Mesenchymal stem cell (in vitro differentiated cells and primary cell): Measurements from ENCODE around the gene IMMP2L.
A peak's percentile ranks its signal among the peaks of the same experiment; 100 is the strongest.

Experiments
- DNase-seq: peaks from one replicate; pipeline ENCODE4 v3.0.0-alpha.2; 2013
- H2AFZ ChIP-seq: one replicate; pipeline ENCODE4 v1.6.1; 2013; ENCODE audit warnings: low read depth, mild to moderate bottlenecking, control low read depth, inconsistent platforms, low read length, moderate library complexity
- H2AK5ac ChIP-seq: 2 replicates; pipeline ENCODE4 v1.6.1; 2013; ENCODE audit warnings: low read length, moderate library complexity, mild to moderate bottlenecking, inconsistent platforms; ENCODE audit not compliant: severe bottlenecking
- H2BK120ac ChIP-seq: one replicate; pipeline ENCODE4 v1.6.1; 2013; ENCODE audit warnings: low read depth, mild to moderate bottlenecking, inconsistent platforms, low read length, moderate library complexity
- H2BK12ac ChIP-seq, 2 experiments: one replicate each; pipeline ENCODE4 v1.6.1; 2013; ENCODE audit warnings: inconsistent platforms in 2 of 2, low read length in 2 of 2, mild to moderate bottlenecking in 2 of 2, moderate library complexity in 2 of 2, control low read depth in 1 of 2
- H2BK15ac ChIP-seq: one replicate; pipeline ENCODE4 v1.6.1; 2013; ENCODE audit warnings: mild to moderate bottlenecking, low read depth, inconsistent platforms; ENCODE audit not compliant: poor library complexity, severe bottlenecking
- H2BK5ac ChIP-seq: 2 replicates; pipeline ENCODE4 v1.6.1; 2013; ENCODE audit warnings: low read depth, mild to moderate bottlenecking, low read length, control low read depth, inconsistent platforms; ENCODE audit not compliant: poor library complexity, severe bottlenecking
- H3K14ac ChIP-seq, 2 experiments: one replicate each; pipeline ENCODE4 v1.6.1; 2013; ENCODE audit warnings: inconsistent platforms in 2 of 2, low read length in 2 of 2, control low read depth in 1 of 2, mild to moderate bottlenecking in 1 of 2, moderate library complexity in 1 of 2
- H3K18ac ChIP-seq, 2 experiments: one replicate each; pipeline ENCODE4 v1.6.1; 2013; ENCODE audit warnings: inconsistent platforms in 2 of 2, low read length in 2 of 2, control low read depth in 1 of 2, low read depth in 1 of 2, mild to moderate bottlenecking in 1 of 2
- H3K23ac ChIP-seq, 2 experiments: one replicate each; pipeline ENCODE4 v1.6.1; 2013; ENCODE audit warnings: inconsistent platforms in 2 of 2, low read length in 2 of 2, mild to moderate bottlenecking in 2 of 2, moderate library complexity in 2 of 2, control low read depth in 1 of 2
- H3K27ac ChIP-seq: 2 replicates; pipeline ENCODE4 v1.5.1; 2013; ENCODE audit warnings: mild to moderate bottlenecking, moderate library complexity, low read length, control low read depth, inconsistent platforms; ENCODE audit not compliant: poor library complexity, severe bottlenecking
- H3K27me3 ChIP-seq, 2 experiments: 2 replicates each; pipeline versions ENCODE4 v1.6.1 to v1.7.0; 2013; ENCODE audit warnings: low read length in 2 of 2, mild to moderate bottlenecking in 2 of 2, moderate library complexity in 2 of 2, control low read depth in 1 of 2, inconsistent platforms in 1 of 2; ENCODE audit not compliant: control insufficient read depth in 1 of 2, insufficient read depth in 1 of 2
- H3K36me3 ChIP-seq, 2 experiments: 2 replicates each; pipeline versions ENCODE4 v1.6.1 to v1.7.0; 2013; ENCODE audit warnings: low read length in 2 of 2, control low read depth in 1 of 2, inconsistent platforms in 1 of 2, low read depth in 1 of 2, mild to moderate bottlenecking in 1 of 2; ENCODE audit not compliant: insufficient read depth in 2 of 2, control insufficient read depth in 1 of 2
- H3K4ac ChIP-seq, 2 experiments: one replicate each; pipeline ENCODE4 v1.6.1; 2013; ENCODE audit warnings: inconsistent platforms in 2 of 2, low read length in 2 of 2, mild to moderate bottlenecking in 2 of 2, moderate library complexity in 2 of 2, control low read depth in 1 of 2, low read depth in 1 of 2
- H3K4me1 ChIP-seq: 2 replicates; pipeline ENCODE4 v1.6.1; 2013; ENCODE audit warnings: low read depth, low read length, control low read depth; ENCODE audit not compliant: control insufficient read depth, insufficient read depth
- H3K4me2 ChIP-seq: 2 replicates; pipeline ENCODE4 v1.6.1; 2013; ENCODE audit warnings: low read length, mild to moderate bottlenecking, inconsistent platforms; ENCODE audit not compliant: poor library complexity, severe bottlenecking
- H3K4me3 ChIP-seq, 2 experiments: 2 replicates each; pipeline versions ENCODE4 v1.5.1 to v1.7.0; 2013; ENCODE audit warnings: low read length in 2 of 2, mild to moderate bottlenecking in 2 of 2, control low read depth in 1 of 2, low read depth in 1 of 2; ENCODE audit not compliant: insufficient read depth in 1 of 2
- H3K79me1 ChIP-seq: replicated peaks from 2 replicates; pipeline ENCODE4 v1.6.1; 2013; ENCODE audit warnings: mild to moderate bottlenecking, control low read depth, low read length, inconsistent platforms; ENCODE audit not compliant: poor library complexity, severe bottlenecking
- H3K9ac ChIP-seq: 2 replicates; pipeline ENCODE4 v1.7.0; 2013; ENCODE audit warnings: mild to moderate bottlenecking, low read length, moderate library complexity
- H3K9me3 ChIP-seq: 2 replicates; pipeline ENCODE4 v1.7.0; 2013; ENCODE audit warnings: mild to moderate bottlenecking, low read length; ENCODE audit not compliant: control insufficient read depth
- H4K8ac ChIP-seq: one replicate; pipeline ENCODE4 v1.6.1; 2013; ENCODE audit warnings: inconsistent platforms, mild to moderate bottlenecking, low read length, moderate library complexity
- H4K91ac ChIP-seq: one replicate; pipeline ENCODE4 v1.6.1; 2013; ENCODE audit warnings: mild to moderate bottlenecking, low read length, inconsistent platforms
- WGBS: methylation state at CpG from one replicate; pipeline ENCODE4 v1.1.7; 2013; ENCODE audit warnings: mixed read lengths; 5-methylcytosine and 5-hydroxymethylcytosine counted together

IMMP2L gene

GRCh38 chr7:111090846-111091245 lies 471.4 kb downstream of the IMMP2L start, which contains the start of gene LRRN3:
Gene LRRN3, plus strand, starts transcription at chr7:111091127. Its CDS starts 31,646 bp downstream, at chr7:111122773.
- no peak within 1 kb of the TSS for H3K4me2 ChIP-seq
- no peak within 1 kb of the TSS for H3K14ac ChIP-seq
- H2BK120ac ChIP-seq: no peak within 1 kb of the TSS
- 67% methylated on average over 5 of the region's 6 CpGs for WGBS
- H2BK15ac ChIP-seq: no peak within 1 kb of the TSS
- H2BK12ac ChIP-seq: no peak within 1 kb of the TSS
- H2BK5ac ChIP-seq: no peak within 1 kb of the TSS
- peak within 1 kb of the TSS in 1 of 2 experiments; percentile 48 for H3K18ac ChIP-seq
- H3K27ac ChIP-seq: no peak within 1 kb of the TSS
- DNase-seq: peak; percentile 9
- H2AK5ac ChIP-seq: no peak within 1 kb of the TSS
- no peak within 1 kb of the TSS for H2AFZ ChIP-seq
- H3K36me3 ChIP-seq: no peaks in the 10 kb centered on the region
- H3K79me1 ChIP-seq: no peaks in the 10 kb centered on the region
- H3K4ac ChIP-seq: no peak within 1 kb of the TSS
- H3K9me3 ChIP-seq: no peaks in the 10 kb centered on the region
- H4K8ac ChIP-seq: no peak within 1 kb of the TSS
- no peaks in the 10 kb centered on the region for H3K4me1 ChIP-seq
- peak within 1 kb of the TSS; percentile 65 for H3K9ac ChIP-seq
- peak within 1 kb of the TSS in 1 of 2 experiments; percentile 71 for H3K4me3 ChIP-seq
- H3K23ac ChIP-seq: no peak within 1 kb of the TSS
- no peak within 1 kb of the TSS for H4K91ac ChIP-seq
- H3K27me3 ChIP-seq: no peaks in the 10 kb centered on the region

- Histone ChIP-seq H3K23ac (no peak overlapping the region), H2BK120ac (no peak overlapping the region), H2BK5ac (no peak overlapping the region), H3K36me3 (no peaks in the 10 kb centered on the region), H3K4ac (no peak overlapping the region), H3K4me2 (no peak overlapping the region), H4K8ac (no peak overlapping the region), H3K79me1 (no peaks in the 10 kb centered on the region), H3K4me1 (no peaks in the 10 kb centered on the region), H3K14ac (no peak overlapping the region), H3K18ac (no peak overlapping the region), H3K9me3 (no peaks in the 10 kb centered on the region), H3K27ac (no peak overlapping the region), H2AFZ (no peak overlapping the region), H2BK15ac (no peak overlapping the region), H3K9ac (no peak overlapping the region), H4K91ac (no peak overlapping the region), H3K27me3 (no peaks in the 10 kb centered on the region), H2BK12ac (no peak overlapping the region), H3K4me3 (no peak overlapping the region), H2AK5ac (no peak overlapping the region)
- WGBS: no CpG with 5 or more reads among the region's 1 CpG
- peak; percentile 51 for DNase-seq
These were observed 472.4 kb downstream of the IMMP2L start for GRCh38 chr7:111089822-111090426.

GRCh38 chr7:111088328-111088727 lies 474.0 kb downstream of the IMMP2L start:
- H3K4me3 ChIP-seq: no peak overlapping the region
- no peak overlapping the region for H2BK15ac ChIP-seq
- no peaks in the 10 kb centered on the region for H3K36me3 ChIP-seq
- no peak overlapping the region for H4K8ac ChIP-seq
- no peaks in the 10 kb centered on the region for H3K9me3 ChIP-seq
- no peak overlapping the region for H3K23ac ChIP-seq
- no peak overlapping the region for H3K27ac ChIP-seq
- no peak overlapping the region for H2BK120ac ChIP-seq
- no peak for DNase-seq
- no peaks in the 10 kb centered on the region for H3K4me1 ChIP-seq
- no peak overlapping the region for H3K18ac ChIP-seq
- H3K4ac ChIP-seq: no peak overlapping the region
- H4K91ac ChIP-seq: no peak overlapping the region
- no peak overlapping the region for H3K9ac ChIP-seq
- no peaks in the 10 kb centered on the region for H3K79me1 ChIP-seq
- WGBS: no CpG with 5 or more reads among the region's 1 CpG
- no peak overlapping the region for H2BK12ac ChIP-seq
- H3K4me2 ChIP-seq: no peak overlapping the region
- no peak overlapping the region for H2AFZ ChIP-seq
- no peak overlapping the region for H2BK5ac ChIP-seq
- no peaks in the 10 kb centered on the region for H3K27me3 ChIP-seq
- H2AK5ac ChIP-seq: no peak overlapping the region
- H3K14ac ChIP-seq: no peak overlapping the region

- WGBS: 92% methylated on average over 2 of the region's 2 CpGs
- H3K14ac ChIP-seq: no peak overlapping the region
- H2AFZ ChIP-seq: no peak overlapping the region
- no peak overlapping the region for H4K8ac ChIP-seq
- no peak overlapping the region for H2BK15ac ChIP-seq
- H2BK120ac ChIP-seq: no peak overlapping the region
- no peak overlapping the region for H3K23ac ChIP-seq
- no peak overlapping the region for H3K4me3 ChIP-seq
- no peak overlapping the region for H3K4me2 ChIP-seq
- H3K79me1 ChIP-seq: no peaks in the 10 kb centered on the region
- no peak overlapping the region for H2AK5ac ChIP-seq
- H3K27me3 ChIP-seq: no peaks in the 10 kb centered on the region
- no peak overlapping the region for H3K9ac ChIP-seq
- H2BK12ac ChIP-seq: no peak overlapping the region
- H3K9me3 ChIP-seq: no peaks in the 10 kb centered on the region
- H3K18ac ChIP-seq: no peak overlapping the region
- peak; percentile 15 for DNase-seq
- H3K4ac ChIP-seq: no peak overlapping the region
- no peak overlapping the region for H3K27ac ChIP-seq
- no peak overlapping the region for H2BK5ac ChIP-seq
- H3K36me3 ChIP-seq: no peaks in the 10 kb centered on the region
- H4K91ac ChIP-seq: no peak overlapping the region
- peaks cover 1% of the 10 kb centered on the region for H3K4me1 ChIP-seq
These were observed 475.8 kb downstream of the IMMP2L start for GRCh38 chr7:111086532-111086931.
